Colonic mucosa (tissue), 4 donors: ENCODE measurements around the gene MRFAP1L1. TPM values are rescaled to one million over a fixed set of nuclear protein-coding genes. Genes with fewer than 3 reads are reported as not detected.
"Not testable (repeated sequence)": the region's sequence is repeated elsewhere in the genome, so short reads cannot be mapped to it uniquely, and the experiment has no call there.

ENCODE experiments used
- DNase-seq: peaks from one replicate; pipeline ENCODE4 v3.0.0-alpha.2; 2020
- H3K27ac ChIP-seq: fragments of 200-600 bp; one replicate; pipeline ENCODE4 v1.8.0; 2021
- H3K27me3 ChIP-seq: fragments of 200-600 bp; one replicate; pipeline ENCODE4 v1.8.0; 2021
- H3K36me3 ChIP-seq: fragments of 200-600 bp; one replicate; pipeline ENCODE4 v1.8.0; 2021
- H3K4me1 ChIP-seq: fragments of 200-600 bp; one replicate; pipeline ENCODE4 v1.8.0; 2021; ENCODE audit warnings: mild to moderate bottlenecking
- H3K4me3 ChIP-seq: fragments of 200-600 bp; one replicate; pipeline ENCODE4 v1.8.0; 2021
- H3K9ac ChIP-seq, 2 donors: one replicate each; pipeline ENCODE4 v1.7.0; 2013; ENCODE audit warnings: control low read depth in 2 of 2, low read depth in 2 of 2, low read length in 2 of 2
- H3K9me3 ChIP-seq: fragments of 200-600 bp; one replicate; pipeline ENCODE4 v1.8.0; 2021
- intact Hi-C: fragments of 100-400 bp; cut with DNase I; formaldehyde crosslinking; loops from one replicate; pipeline ENCODE4 v1.14.1; 2022
- total RNA-seq, 2 donors: library from RNA; stranded (reverse); fragmentation: NEBNext Ultra II Directional in 1 of 2; extraction: Animal tissue kit (Norgen Biotek cat#: 25700) in 1 of 2; gene quantifications; one replicate each; pipeline ENCODE4 v1.2.1, GENCODE V29; 2021
- TF ChIP-seq, protein P1 (sequence below): fragments of 200-600 bp; IDR thresholded peaks from one replicate; pipeline ENCODE4 v1.8.0; 2022; ENCODE audit warnings: antibody characterized with exemption, mild to moderate bottlenecking
- donor health status: healthy.
- donor health status: DM: no; HTN: no; CAD: no.
- donor health status: DM: no; HTN: no; CAD: no.

Gene MRFAP1L1
- total RNA-seq: 10 to 100 TPM; 33.6 to 37.4 TPM

GRCh38 chr4:6709230-6710114 is at the start of gene MRFAP1L1:
MRFAP1L1 (minus strand) TSS chr4:6709865; CDS start chr4:6709629, 236 bp downstream.
- peak within 1 kb of the TSS; percentile 73 for H3K4me3 ChIP-seq
- DNase-seq: peak; percentile 98
- H3K27me3 ChIP-seq: no peaks in the 10 kb centered on the region
- peak within 1 kb of the TSS; percentile 87 to 90 for H3K9ac ChIP-seq
- H3K4me1 ChIP-seq: peaks cover 9% of the 10 kb centered on the region
- H3K27ac ChIP-seq: peak within 1 kb of the TSS; percentile 88
- no peaks in the 10 kb centered on the region for H3K36me3 ChIP-seq
- TF ChIP-seq, protein P1, sequence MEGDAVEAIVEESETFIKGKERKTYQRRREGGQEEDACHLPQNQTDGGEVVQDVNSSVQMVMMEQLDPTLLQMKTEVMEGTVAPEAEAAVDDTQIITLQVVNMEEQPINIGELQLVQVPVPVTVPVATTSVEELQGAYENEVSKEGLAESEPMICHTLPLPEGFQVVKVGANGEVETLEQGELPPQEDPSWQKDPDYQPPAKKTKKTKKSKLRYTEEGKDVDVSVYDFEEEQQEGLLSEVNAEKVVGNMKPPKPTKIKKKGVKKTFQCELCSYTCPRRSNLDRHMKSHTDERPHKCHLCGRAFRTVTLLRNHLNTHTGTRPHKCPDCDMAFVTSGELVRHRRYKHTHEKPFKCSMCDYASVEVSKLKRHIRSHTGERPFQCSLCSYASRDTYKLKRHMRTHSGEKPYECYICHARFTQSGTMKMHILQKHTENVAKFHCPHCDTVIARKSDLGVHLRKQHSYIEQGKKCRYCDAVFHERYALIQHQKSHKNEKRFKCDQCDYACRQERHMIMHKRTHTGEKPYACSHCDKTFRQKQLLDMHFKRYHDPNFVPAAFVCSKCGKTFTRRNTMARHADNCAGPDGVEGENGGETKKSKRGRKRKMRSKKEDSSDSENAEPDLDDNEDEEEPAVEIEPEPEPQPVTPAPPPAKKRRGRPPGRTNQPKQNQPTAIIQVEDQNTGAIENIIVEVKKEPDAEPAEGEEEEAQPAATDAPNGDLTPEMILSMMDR: no peak
- H3K9me3 ChIP-seq: no peaks in the 10 kb centered on the region
- intact Hi-C loops: loop anchor here (10.0 kb wide), 1 partner anchor 275 kb away; no protein-coding TSS in a partner anchor

- Histone ChIP-seq H3K36me3 (no peaks in the 10 kb centered on the region), H3K9ac (no peak overlapping the region), H3K27ac (no peak overlapping the region), H3K27me3 (no peaks in the 10 kb centered on the region), H3K9me3 (no peaks in the 10 kb centered on the region), H3K4me1 (no peaks in the 10 kb centered on the region), H3K4me3 (no peak overlapping the region)
- intact Hi-C loops: no loop called here
- TF ChIP-seq, protein P1: no peak
- DNase-seq: no peak
Observed at GRCh38 chr4:6758728-6759127, 49.1 kb upstream of the MRFAP1L1 start.

- H3K9ac ChIP-seq, H3K36me3 ChIP-seq, intact Hi-C loops, H3K4me3 ChIP-seq, H3K27me3 ChIP-seq, DNase-seq, H3K9me3 ChIP-seq, H3K27ac ChIP-seq: not testable (repeated sequence)
- H3K4me1 ChIP-seq: peaks cover 11% of the 10 kb centered on the region
Observed at GRCh38 chr4:6756345-6756744, 46.7 kb upstream of the MRFAP1L1 start.

DNA sequence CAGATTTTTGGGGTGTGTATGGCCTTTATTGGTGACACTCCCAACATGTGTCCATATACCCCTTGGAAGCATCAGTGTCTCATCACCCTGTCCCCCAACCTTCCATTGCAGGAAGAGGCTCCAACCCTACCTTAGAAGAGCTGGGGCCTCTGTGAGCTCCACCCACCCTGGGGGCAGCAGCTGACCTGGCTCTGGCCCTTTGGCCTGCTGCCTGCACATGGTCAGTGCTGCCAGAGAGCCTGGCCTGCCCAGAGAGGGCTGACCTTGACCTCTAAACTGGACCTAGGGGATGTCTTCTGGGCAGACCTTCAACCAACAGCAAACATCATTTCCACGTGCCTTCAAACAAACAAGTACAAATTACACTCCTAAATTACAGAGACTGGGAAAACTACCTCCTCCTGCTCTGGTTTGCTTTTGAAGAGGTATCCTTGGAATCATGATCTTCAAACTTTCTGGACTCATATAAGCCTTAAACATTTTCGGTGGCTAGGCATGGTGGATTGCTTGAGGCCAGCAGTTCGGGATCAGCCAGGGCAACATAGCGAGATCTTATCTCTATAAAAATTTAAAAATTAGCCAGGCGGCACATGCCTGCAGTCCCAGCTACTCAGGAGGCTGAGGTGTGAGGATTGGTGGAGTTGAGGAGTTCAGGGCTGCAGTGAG is 45.6 kb upstream of the MRFAP1L1 start:
- intact Hi-C loops: no loop called here

DNA sequence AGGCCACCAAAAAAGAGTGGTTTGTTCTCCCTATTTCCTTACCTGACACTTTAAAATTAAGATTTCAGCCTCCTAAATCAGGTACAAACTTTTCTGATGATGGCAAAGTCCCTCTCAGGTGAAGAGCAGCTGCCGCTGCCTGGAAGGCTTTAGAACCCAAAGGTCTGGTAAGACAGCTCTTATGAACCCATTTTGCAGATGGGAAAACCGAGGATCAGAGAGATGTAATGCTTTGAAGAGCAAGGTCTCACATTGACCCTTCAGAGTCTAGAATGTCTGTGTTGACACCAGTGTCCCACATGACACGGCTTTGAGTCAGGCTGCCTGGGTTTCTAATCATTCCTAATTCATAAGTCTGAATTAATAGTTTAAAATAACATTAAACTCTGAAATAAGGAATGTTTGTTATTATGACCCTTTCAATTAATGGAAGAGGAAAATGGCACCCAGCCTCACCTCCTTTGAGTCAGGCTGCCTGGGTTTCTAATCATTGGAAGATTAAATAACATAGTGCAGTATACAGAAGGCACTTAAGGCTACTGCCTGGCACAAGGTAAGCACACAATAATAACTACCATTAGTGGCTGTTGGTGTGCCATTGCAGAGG is 44.9 kb upstream of the MRFAP1L1 start:
- intact Hi-C loops: no loop called here
- Histone ChIP-seq H3K4me1 (peaks cover 24% of the 10 kb centered on the region), H3K9me3 (no peaks in the 10 kb centered on the region), H3K27me3 (no peaks in the 10 kb centered on the region), H3K4me3 (no peak overlapping the region), H3K27ac (no peak overlapping the region), H3K36me3 (no peaks in the 10 kb centered on the region), H3K9ac (no peak overlapping the region)
- TF ChIP-seq, protein P1: no peak
- no peak for DNase-seq

More for the DNA sequence above, 45.6 kb upstream of the MRFAP1L1 start:
- no peak overlapping the region for H3K4me3 ChIP-seq
- DNase-seq: no peak
- TF ChIP-seq, protein P1: no peak
- no peak overlapping the region for H3K27ac ChIP-seq
- H3K9ac ChIP-seq: no peak overlapping the region
- peaks cover 18% of the 10 kb centered on the region for H3K4me1 ChIP-seq
- no peaks in the 10 kb centered on the region for H3K9me3 ChIP-seq
- H3K36me3 ChIP-seq: no peaks in the 10 kb centered on the region
- H3K27me3 ChIP-seq: no peaks in the 10 kb centered on the region
